GM06990 (cell line): ENCODE results near the gene ERBB4.
A peak's percentile ranks its signal among the peaks of the same experiment; 100 is the strongest.

Experiments used
- DNase-seq: peaks from one replicate; pipeline ENCODE4 v3.0.0-alpha.2; 2011; ENCODE audit not compliant: insufficient read length; ENCODE audit errors: extremely low read depth
- H3K27me3 ChIP-seq: replicated peaks from 2 replicates; pipeline ENCODE4 v1.6.0; 2011; ENCODE audit warnings: low read length; ENCODE audit not compliant: control insufficient read depth, insufficient read depth
- H3K36me3 ChIP-seq: 2 replicates; pipeline ENCODE4 v1.5.1; 2011; ENCODE audit warnings: low read length; ENCODE audit not compliant: control insufficient read depth, insufficient read depth
- H3K4me3 ChIP-seq: replicated peaks from 2 replicates; pipeline ENCODE4 v1.5.1; 2011; ENCODE audit warnings: low read depth, mild to moderate bottlenecking, control low read depth, low read length
- TF ChIP-seq, protein P1 (sequence below): IDR thresholded peaks from 2 replicates; pipeline ENCODE4 v1.5.1; 2011; ENCODE audit warnings: low read length, control low read depth, mild to moderate bottlenecking, inconsistent platforms; ENCODE audit not compliant: insufficient read depth, poor library complexity, severe bottlenecking

The ERBB4 gene

GRCh38 chr2:211955648-211956047, 583.0 kb downstream of the ERBB4 start:
- no peaks in the 10 kb centered on the region for H3K36me3 ChIP-seq
- no peaks in the 10 kb centered on the region for H3K27me3 ChIP-seq
- no peak for DNase-seq
- TF ChIP-seq, protein P1, sequence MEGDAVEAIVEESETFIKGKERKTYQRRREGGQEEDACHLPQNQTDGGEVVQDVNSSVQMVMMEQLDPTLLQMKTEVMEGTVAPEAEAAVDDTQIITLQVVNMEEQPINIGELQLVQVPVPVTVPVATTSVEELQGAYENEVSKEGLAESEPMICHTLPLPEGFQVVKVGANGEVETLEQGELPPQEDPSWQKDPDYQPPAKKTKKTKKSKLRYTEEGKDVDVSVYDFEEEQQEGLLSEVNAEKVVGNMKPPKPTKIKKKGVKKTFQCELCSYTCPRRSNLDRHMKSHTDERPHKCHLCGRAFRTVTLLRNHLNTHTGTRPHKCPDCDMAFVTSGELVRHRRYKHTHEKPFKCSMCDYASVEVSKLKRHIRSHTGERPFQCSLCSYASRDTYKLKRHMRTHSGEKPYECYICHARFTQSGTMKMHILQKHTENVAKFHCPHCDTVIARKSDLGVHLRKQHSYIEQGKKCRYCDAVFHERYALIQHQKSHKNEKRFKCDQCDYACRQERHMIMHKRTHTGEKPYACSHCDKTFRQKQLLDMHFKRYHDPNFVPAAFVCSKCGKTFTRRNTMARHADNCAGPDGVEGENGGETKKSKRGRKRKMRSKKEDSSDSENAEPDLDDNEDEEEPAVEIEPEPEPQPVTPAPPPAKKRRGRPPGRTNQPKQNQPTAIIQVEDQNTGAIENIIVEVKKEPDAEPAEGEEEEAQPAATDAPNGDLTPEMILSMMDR, result no peak
- no peak overlapping the region for H3K4me3 ChIP-seq

GRCh38 chr2:211948932-211949331, 589.7 kb downstream of the ERBB4 start:
- H3K36me3 ChIP-seq, result no peaks in the 10 kb centered on the region
- DNase-seq, result no peak
- no peak overlapping the region for H3K4me3 ChIP-seq
- TF ChIP-seq, protein P1, result no peak
- H3K27me3 ChIP-seq, result no peaks in the 10 kb centered on the region

GRCh38 chr2:211946960-211947359, 591.6 kb downstream of the ERBB4 start:
- Histone ChIP-seq H3K36me3 (no peaks in the 10 kb centered on the region), H3K27me3 (no peaks in the 10 kb centered on the region), H3K4me3 (no peak overlapping the region)
- DNase-seq, result no peak
- TF ChIP-seq, protein P1, result no peak

GRCh38 chr2:211944572-211944971, 594.0 kb downstream of the ERBB4 start:
- H3K36me3 ChIP-seq, result no peaks in the 10 kb centered on the region
- no peak overlapping the region for H3K4me3 ChIP-seq
- TF ChIP-seq, protein P1, result peak; percentile 27
- DNase-seq, result no peak
- no peaks in the 10 kb centered on the region for H3K27me3 ChIP-seq

DNA sequence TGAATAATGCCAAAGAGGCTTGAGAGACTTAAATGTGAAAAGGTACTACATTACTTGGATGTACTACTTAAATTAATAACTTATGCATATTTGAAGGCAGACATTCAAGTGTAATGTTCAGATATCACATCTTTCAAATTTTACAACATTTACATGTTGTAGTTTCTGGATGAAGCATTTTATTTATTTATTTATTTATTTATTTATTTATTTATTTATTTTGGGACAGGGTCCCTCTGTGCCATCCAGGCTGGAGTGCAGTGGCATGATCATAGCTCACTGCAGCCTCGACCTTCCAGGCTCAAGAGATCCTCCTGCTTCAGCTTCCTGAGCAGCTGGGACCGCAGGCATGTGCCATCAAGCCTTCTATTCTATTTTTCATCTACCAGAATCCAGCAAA, 596.4 kb downstream of the ERBB4 start:
- no peak for DNase-seq
- no peaks in the 10 kb centered on the region for H3K27me3 ChIP-seq
- no peak overlapping the region for H3K4me3 ChIP-seq
- TF ChIP-seq, protein P1, result no peak
- no peaks in the 10 kb centered on the region for H3K36me3 ChIP-seq

GRCh38 chr2:211941216-211941747, 597.3 kb downstream of the ERBB4 start:
- Histone ChIP-seq H3K36me3 (no peaks in the 10 kb centered on the region), H3K4me3 (no peak overlapping the region), H3K27me3 (no peaks in the 10 kb centered on the region)
- no peak for DNase-seq
- TF ChIP-seq, protein P1, result no peak
